CD4-positive, alpha-beta memory T cell (primary cell): Measurements from ENCODE around the gene NPHP4. TPM values are rescaled to one million over a fixed set of nuclear protein-coding genes. Genes with fewer than 3 reads are reported as not detected.
A peak's percentile ranks its signal among the peaks of the same experiment; 100 is the strongest.

ENCODE experiments used
- CTCF ChIA-PET: fragments of 350-600 bp; sonication (Branson Sonifier 250); formaldehyde crosslinking; loops from one replicate; lab custom pipeline; 2021; ENCODE audit warnings: inconsistent platforms; ENCODE audit not compliant: partially characterized antibody; lab: Charles Lee
- POLR2A ChIA-PET: fragments of 350-600 bp; sonication (Branson Sonifier 250); formaldehyde crosslinking; loops from one replicate; lab custom pipeline; 2021; ENCODE audit not compliant: partially characterized antibody; lab: Charles Lee
- DNase-seq, 5 donors: peaks; one replicate each; pipeline versions ENCODE4 v3.0.0 to v3.0.0-alpha.2; 2020 to 2022; ENCODE audit warnings: mixed read lengths in 1 of 5
- H3K27ac ChIP-seq: one replicate; pipeline ENCODE4 v1.7.0; 2013; ENCODE audit warnings: low read depth, low read length
- H3K27me3 ChIP-seq: 2 replicates; pipeline ENCODE4 v1.7.0; 2013; ENCODE audit warnings: mild to moderate bottlenecking, low read length, moderate library complexity; ENCODE audit not compliant: insufficient read depth
- H3K36me3 ChIP-seq: 2 replicates; pipeline ENCODE4 v1.7.0; 2013; ENCODE audit warnings: mild to moderate bottlenecking, low read length, moderate library complexity; ENCODE audit not compliant: insufficient read depth
- H3K4me1 ChIP-seq: 2 replicates; pipeline ENCODE4 v1.7.0; 2013; ENCODE audit warnings: mild to moderate bottlenecking, low read length, moderate library complexity; ENCODE audit not compliant: insufficient read depth
- H3K4me3 ChIP-seq, 2 donors: one replicate each; pipeline ENCODE4 v1.7.0; 2013; ENCODE audit warnings: low read length in 2 of 2, mild to moderate bottlenecking in 1 of 2
- H3K9me3 ChIP-seq, 2 donors: one replicate each; pipeline ENCODE4 v1.7.0; 2013; ENCODE audit warnings: low read length in 2 of 2, control low read depth in 1 of 2; ENCODE audit not compliant: control insufficient read depth in 1 of 2
- H3K27ac Mint-ChIP-seq, 7 donors: one replicate each; pipeline ENCODE4 v1.8.0; 2020 to 2021; ENCODE audit warnings: mixed read lengths in 7 of 7, mild to moderate bottlenecking in 6 of 7, inconsistent platforms in 3 of 7, moderate library complexity in 3 of 7
- H3K27me3 Mint-ChIP-seq, 2 donors: one replicate each; pipeline ENCODE4 v1.8.0; 2020 to 2021; ENCODE audit warnings: mixed read lengths in 2 of 2
- H3K36me3 Mint-ChIP-seq, 2 donors: one replicate each; pipeline ENCODE4 v1.8.0; 2020 to 2021; ENCODE audit warnings: mixed read lengths in 2 of 2, inconsistent platforms in 1 of 2, mild to moderate bottlenecking in 1 of 2
- H3K4me1 Mint-ChIP-seq, 4 donors: one replicate each; pipeline ENCODE4 v1.8.0; 2020 to 2021; ENCODE audit warnings: mixed read lengths in 4 of 4, mild to moderate bottlenecking in 1 of 4
- H3K4me3 Mint-ChIP-seq, 8 donors: one replicate each; pipeline ENCODE4 v1.8.0; 2020 to 2021; ENCODE audit warnings: mixed read lengths in 8 of 8, mild to moderate bottlenecking in 7 of 8, moderate library complexity in 6 of 8, inconsistent platforms in 3 of 8
- H3K9me3 Mint-ChIP-seq, 8 donors: one replicate each; pipeline ENCODE4 v1.8.0; 2020 to 2021; ENCODE audit warnings: mixed read lengths in 8 of 8, mild to moderate bottlenecking in 5 of 8, inconsistent platforms in 3 of 8, moderate library complexity in 1 of 8
- intact Hi-C: fragments of 100-400 bp; cut with micrococcal nuclease; formaldehyde crosslinking; loops from one replicate; pipeline ENCODE4 v1.15.1; 2023
- polyA plus RNA-seq, 2 donors: library from polyadenylated mRNA; unstranded; fragments of 300-500 nt; fragmentation: Illumina TruSeq; gene quantifications; one replicate each; pipeline ENCODE4 v1.2.3, GENCODE V29; 2021
- total RNA-seq, 2 experiments: library from RNA; stranded (reverse); gene quantifications; one replicate each; pipeline ENCODE4 v1.2.3, GENCODE V29; 2021

The NPHP4 gene
- total and polyA plus RNA-seq, 4 experiments from 2014 or later: 1.0 to 9.6 (median 4.3) TPM

- no peak overlapping the region for H3K4me3 Mint-ChIP-seq
- ChIA-PET POLR2A (no interaction called here), CTCF (interaction anchor here (1.0 kb wide), 1 partner anchor 7 kb away, joined by 3 read pairs; no protein-coding TSS in a partner anchor)
- H3K4me1 Mint-ChIP-seq: peaks cover 5 to 12% (median 8%) of the 10 kb centered on the region in 4 donors
- no peaks in the 10 kb centered on the region for H3K9me3 ChIP-seq
- no peaks in the 10 kb centered on the region for H3K27me3 Mint-ChIP-seq
- no peaks in the 10 kb centered on the region for H3K36me3 Mint-ChIP-seq
- no peaks in the 10 kb centered on the region for H3K9me3 Mint-ChIP-seq
- H3K4me1 ChIP-seq: peaks cover 5% of the 10 kb centered on the region
- no peak overlapping the region for H3K4me3 ChIP-seq
- intact Hi-C loops: no loop called here
- H3K36me3 ChIP-seq: no peaks in the 10 kb centered on the region
- H3K27me3 ChIP-seq: no peaks in the 10 kb centered on the region
- H3K27ac ChIP-seq: no peak overlapping the region
- DNase-seq: no peak
- no peak overlapping the region for H3K27ac Mint-ChIP-seq
Measured at GRCh38 chr1:5911871-5912271, 80.4 kb downstream of the NPHP4 start.

- Mint-ChIP-seq H3K27me3 (no peaks in the 10 kb centered on the region), H3K4me3 (no peak overlapping the region), H3K36me3 (peaks cover 0 to 1% of the 10 kb centered on the region in 2 donors), H3K9me3 (no peaks in the 10 kb centered on the region), H3K4me1 (peaks cover 5 to 11% (median 8%) of the 10 kb centered on the region in 4 donors), H3K27ac (peak overlapping the region in 1 of 7 donors; percentile 24)
- intact Hi-C loops: no loop called here
- Histone ChIP-seq H3K9me3 (no peaks in the 10 kb centered on the region), H3K36me3 (no peaks in the 10 kb centered on the region), H3K27ac (no peak overlapping the region), H3K27me3 (no peaks in the 10 kb centered on the region), H3K4me1 (peaks cover 5% of the 10 kb centered on the region), H3K4me3 (no peak overlapping the region)
- no peak for DNase-seq
- ChIA-PET CTCF (interaction anchor here (1.0 kb wide), 1 partner anchor 8 kb away, joined by 3 read pairs; no protein-coding TSS in a partner anchor), POLR2A (no interaction called here)
Measured at GRCh38 chr1:5911157-5911556, 81.1 kb downstream of the NPHP4 start.

GRCh38 chr1:5910666-5911065 lies 81.6 kb downstream of the NPHP4 start:
- Mint-ChIP-seq H3K4me3 (peak overlapping the region in 1 of 8 donors; percentile 7), H3K27me3 (no peaks in the 10 kb centered on the region), H3K36me3 (peaks cover 3 to 6% of the 10 kb centered on the region in 2 donors), H3K4me1 (peaks cover under 1 to 6% (median 3%) of the 10 kb centered on the region in 4 donors), H3K27ac (no peak overlapping the region), H3K9me3 (no peaks in the 10 kb centered on the region)
- intact Hi-C loops: no loop called here
- Histone ChIP-seq H3K36me3 (no peaks in the 10 kb centered on the region), H3K27ac (no peak overlapping the region), H3K4me1 (peaks cover 3% of the 10 kb centered on the region), H3K27me3 (no peaks in the 10 kb centered on the region), H3K4me3 (no peak overlapping the region), H3K9me3 (no peaks in the 10 kb centered on the region)
- DNase-seq: no peak
- CTCF ChIA-PET: interaction anchor here (1.0 kb wide), 1 partner anchor 9 kb away, joined by 3 read pairs; no protein-coding TSS in a partner anchor
- POLR2A ChIA-PET: no interaction called here

GRCh38 chr1:5910276-5910620 lies 82.0 kb downstream of the NPHP4 start:
- Histone ChIP-seq H3K36me3 (no peaks in the 10 kb centered on the region), H3K27ac (no peak overlapping the region), H3K9me3 (no peaks in the 10 kb centered on the region), H3K27me3 (no peaks in the 10 kb centered on the region), H3K4me3 (no peak overlapping the region), H3K4me1 (no peaks in the 10 kb centered on the region)
- intact Hi-C loops: no loop called here
- Mint-ChIP-seq H3K9me3 (no peaks in the 10 kb centered on the region), H3K27me3 (no peaks in the 10 kb centered on the region), H3K4me1 (peaks cover 0 to 5% (median 2%) of the 10 kb centered on the region in 4 donors), H3K4me3 (peak overlapping the region in 1 of 8 donors; percentile 7), H3K27ac (no peak overlapping the region), H3K36me3 (peaks cover 3 to 6% of the 10 kb centered on the region in 2 donors)
- DNase-seq: no peak
- CTCF ChIA-PET: no interaction called here
- POLR2A ChIA-PET: no interaction called here

GRCh38 chr1:5909576-5910275 lies 82.5 kb downstream of the NPHP4 start:
- ChIA-PET CTCF (no interaction called here), POLR2A (no interaction called here)
- Histone ChIP-seq H3K4me3 (no peak overlapping the region), H3K9me3 (no peaks in the 10 kb centered on the region), H3K4me1 (no peaks in the 10 kb centered on the region), H3K27me3 (no peaks in the 10 kb centered on the region), H3K27ac (no peak overlapping the region), H3K36me3 (no peaks in the 10 kb centered on the region)
- H3K4me3 Mint-ChIP-seq: no peak overlapping the region
- H3K27ac Mint-ChIP-seq: no peak overlapping the region
- peaks cover 7 to 8% of the 10 kb centered on the region in 2 donors for H3K36me3 Mint-ChIP-seq
- H3K27me3 Mint-ChIP-seq: no peaks in the 10 kb centered on the region
- peaks cover 0 to 5% (median 2%) of the 10 kb centered on the region in 4 donors for H3K4me1 Mint-ChIP-seq
- DNase-seq: no peak
- no peaks in the 10 kb centered on the region for H3K9me3 Mint-ChIP-seq
- intact Hi-C loops: no loop called here

GRCh38 chr1:5908461-5909375 lies 83.5 kb downstream of the NPHP4 start:
- Histone ChIP-seq H3K36me3 (no peaks in the 10 kb centered on the region), H3K4me1 (no peaks in the 10 kb centered on the region), H3K4me3 (no peak overlapping the region), H3K9me3 (no peaks in the 10 kb centered on the region), H3K27me3 (no peaks in the 10 kb centered on the region), H3K27ac (no peak overlapping the region)
- ChIA-PET POLR2A (no interaction called here), CTCF (interaction anchor here (2.9 kb wide), 1 partner anchor 9 kb away, joined by 15 read pairs; no protein-coding TSS in a partner anchor)
- Mint-ChIP-seq H3K27me3 (no peaks in the 10 kb centered on the region), H3K4me3 (no peak overlapping the region), H3K36me3 (peaks cover 12 to 15% of the 10 kb centered on the region in 2 donors), H3K27ac (no peak overlapping the region), H3K9me3 (no peaks in the 10 kb centered on the region), H3K4me1 (peaks cover 0 to 4% (median 2%) of the 10 kb centered on the region in 4 donors)
- DNase-seq: no peak
- intact Hi-C loops: no loop called here

- Mint-ChIP-seq H3K27ac (no peak overlapping the region), H3K9me3 (no peaks in the 10 kb centered on the region), H3K36me3 (peaks cover 12 to 20% of the 10 kb centered on the region in 2 donors), H3K27me3 (no peaks in the 10 kb centered on the region), H3K4me3 (no peak overlapping the region), H3K4me1 (peaks cover 0 to 4% (median 0%) of the 10 kb centered on the region in 4 donors)
- DNase-seq: no peak
- H3K4me3 ChIP-seq: no peak overlapping the region
- CTCF ChIA-PET: interaction anchor here (2.9 kb wide), 1 partner anchor 9 kb away, joined by 15 read pairs; no protein-coding TSS in a partner anchor
- no peaks in the 10 kb centered on the region for H3K4me1 ChIP-seq
- no peak overlapping the region for H3K27ac ChIP-seq
- H3K9me3 ChIP-seq: no peaks in the 10 kb centered on the region
- intact Hi-C loops: no loop called here
- H3K27me3 ChIP-seq: no peaks in the 10 kb centered on the region
- no peaks in the 10 kb centered on the region for H3K36me3 ChIP-seq
- POLR2A ChIA-PET: no interaction called here
Measured at GRCh38 chr1:5907966-5908365, 84.3 kb downstream of the NPHP4 start.
